Suppressor macrophage (primary cell): ENCODE data around the gene OR1F1.
A peak's percentile ranks its signal among the peaks of the same experiment; 100 is the strongest.

Experiments
- DNase-seq, 4 experiments: peaks; one replicate each; pipeline ENCODE4 v3.0.0-alpha.2; 2020 to 2022

OR1F1 gene

DNA sequence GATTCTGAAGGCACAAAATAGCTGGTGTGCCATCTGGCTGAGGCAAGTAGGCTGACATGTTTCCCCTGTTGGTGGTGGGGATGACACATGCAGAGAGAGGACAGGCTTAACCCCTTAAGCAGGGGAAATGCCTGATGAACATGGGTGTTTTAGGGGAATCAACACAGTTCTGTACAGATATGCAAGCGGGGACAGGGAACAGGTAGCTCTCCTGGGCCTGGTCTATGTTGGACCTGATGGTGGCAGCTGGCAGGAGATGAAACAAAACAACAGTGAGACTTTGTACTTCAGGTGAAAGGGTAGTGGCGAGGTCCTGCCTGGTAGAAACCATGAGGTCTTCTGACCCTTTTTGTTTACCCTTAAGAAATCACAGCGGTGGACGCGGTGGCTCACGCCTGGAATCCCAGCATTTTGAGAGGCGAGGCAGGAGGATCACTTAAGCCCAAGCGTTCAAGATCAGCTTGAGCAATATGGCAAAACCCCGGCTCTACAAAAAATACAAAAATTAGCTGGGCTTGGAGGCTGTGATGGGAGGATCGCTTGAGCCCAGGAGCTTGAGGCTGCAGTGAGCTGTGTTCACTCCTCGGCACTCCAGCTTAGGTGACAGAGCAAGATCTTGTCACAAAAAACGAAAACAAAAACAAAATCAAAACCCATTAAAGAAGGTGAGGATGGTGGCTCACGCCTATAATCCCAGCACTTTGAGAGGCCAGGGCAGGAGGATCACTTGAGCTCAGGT is 10.5 kb downstream of the OR1F1 start:
- no peak for DNase-seq

DNA sequence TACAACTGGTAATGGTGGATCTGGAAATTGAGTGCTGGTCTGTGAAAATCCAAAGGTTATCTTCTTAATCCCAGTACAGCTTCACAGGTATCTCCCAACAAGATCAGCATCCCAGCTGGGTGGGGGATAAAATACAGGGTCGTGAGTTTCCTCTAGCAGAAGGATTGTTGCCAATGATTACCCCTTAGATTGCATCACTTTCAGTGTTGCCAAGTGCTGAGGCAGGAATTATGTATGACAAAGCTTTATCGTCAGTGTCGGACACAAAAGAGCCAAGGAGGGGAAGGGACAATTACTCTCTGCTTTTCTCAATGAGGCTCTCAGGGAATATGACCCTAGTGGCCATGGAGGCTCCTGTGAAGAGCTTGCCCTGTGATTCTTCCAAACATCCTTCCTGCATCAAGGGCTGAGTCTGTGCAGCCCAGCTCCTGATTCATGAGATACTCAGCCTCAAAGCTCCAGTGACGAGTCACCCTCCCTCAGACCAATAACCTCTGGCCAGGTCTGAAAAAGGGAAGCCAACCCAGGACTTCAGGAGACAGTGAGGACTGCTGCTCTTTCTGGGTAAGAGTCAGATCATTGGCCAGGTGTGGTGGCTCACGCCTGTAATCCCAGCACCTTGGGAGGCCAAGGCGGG is 15.0 kb downstream of the OR1F1 start:
- DNase-seq = no peak

DNA sequence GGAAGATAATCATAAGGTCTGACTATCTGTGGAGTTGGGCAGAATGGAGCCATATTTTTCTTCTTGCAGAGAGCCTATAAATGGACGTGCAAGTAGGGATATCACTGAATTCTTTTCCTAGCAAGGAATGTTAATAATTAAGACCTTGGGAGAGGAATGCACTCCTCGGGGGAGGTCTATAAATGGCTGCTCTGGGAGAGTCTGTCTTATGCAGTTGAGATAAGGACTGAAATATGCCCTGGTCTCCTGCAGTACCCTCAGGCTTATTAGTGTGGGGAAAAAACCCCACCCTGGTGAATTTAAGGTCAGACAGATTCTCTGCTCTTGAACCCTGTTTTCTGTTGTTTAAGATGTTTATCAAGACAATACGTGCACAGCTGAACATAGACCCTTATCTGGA is 17.9 kb downstream of the OR1F1 start:
- DNase-seq = peak in 1 of 4 experiments; percentile 22

DNA sequence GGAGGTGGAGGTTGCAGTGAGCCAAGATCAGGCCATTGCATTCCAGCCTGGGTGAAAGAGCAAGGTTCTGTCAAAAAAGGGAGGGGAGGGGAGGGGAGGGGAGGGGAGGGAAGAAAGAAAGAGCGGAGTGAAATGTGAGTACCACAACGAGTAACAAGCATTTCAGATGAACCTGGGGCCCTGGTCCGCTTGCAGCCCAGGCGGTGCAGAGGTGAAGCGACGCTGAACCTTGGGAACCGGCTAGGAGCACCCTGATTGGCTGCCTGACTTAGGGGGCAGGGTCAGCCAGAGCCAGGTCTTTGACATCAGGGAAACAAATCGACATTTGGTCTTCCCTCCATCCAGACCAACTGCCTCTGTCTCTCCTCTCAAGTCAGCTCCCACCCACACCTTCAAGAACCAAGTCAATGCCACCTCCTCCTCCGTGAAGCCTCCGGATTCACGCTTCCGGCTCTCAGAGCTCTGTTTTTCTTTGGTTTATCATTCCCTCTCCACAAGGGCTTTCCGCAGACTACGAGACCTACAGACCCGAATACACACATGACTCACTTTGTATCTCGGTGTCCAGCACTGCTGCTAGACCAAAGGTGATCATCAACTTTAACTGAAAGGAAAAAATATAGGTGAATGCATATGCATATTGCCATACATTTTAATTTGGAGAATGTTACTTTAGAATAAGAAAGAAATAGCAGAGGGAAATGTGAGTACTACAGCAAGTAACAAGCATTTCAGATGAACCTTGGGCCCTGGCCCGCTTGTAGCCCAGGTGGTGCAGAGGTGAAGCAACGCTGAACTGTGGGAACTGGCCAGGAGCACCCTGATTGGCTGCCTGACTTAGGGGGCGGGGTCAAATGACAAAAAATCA is 19.3 kb downstream of the OR1F1 start:
- no peak for DNase-seq

DNA sequence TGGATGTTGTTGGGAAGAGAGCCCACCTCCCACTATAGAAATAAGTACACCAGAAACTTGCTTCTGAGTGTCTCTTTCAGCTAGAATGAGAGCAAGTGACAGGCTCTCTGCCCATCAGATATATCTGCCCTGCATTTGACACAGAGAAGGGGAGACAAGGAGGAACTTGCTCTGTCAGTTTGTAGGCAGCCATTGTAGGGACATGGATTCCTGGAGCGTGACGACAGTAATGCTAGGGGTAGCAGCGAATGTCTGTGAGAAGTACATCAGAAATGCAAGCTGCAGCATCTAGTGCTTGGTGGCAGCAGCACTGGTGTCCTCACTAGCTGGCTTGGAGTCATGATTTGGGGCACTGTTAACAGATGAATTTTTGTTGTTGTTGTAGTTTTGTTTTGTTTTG is 24.0 kb downstream of the OR1F1 start:
- no peak for DNase-seq

DNA sequence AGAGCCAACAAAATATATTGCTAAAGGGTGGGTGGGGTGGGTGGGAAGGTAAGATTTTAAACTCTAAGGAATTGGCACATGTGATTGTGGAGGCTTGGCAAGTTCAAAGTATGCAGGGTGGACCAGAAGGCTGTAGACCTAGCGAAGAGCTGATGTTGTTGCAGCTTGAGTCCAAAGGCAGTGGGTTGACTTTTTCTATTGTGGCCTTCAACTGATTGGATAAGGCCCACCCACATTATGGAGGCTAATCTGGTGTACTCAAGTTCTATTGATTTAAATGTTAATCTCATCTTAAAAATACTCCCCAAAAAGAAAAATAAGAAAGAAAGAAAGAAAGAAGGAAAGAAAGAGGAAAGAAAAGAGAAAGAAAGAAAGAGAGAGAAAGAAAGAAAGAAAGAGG is 24.6 kb downstream of the OR1F1 start:
- DNase-seq = no peak

DNA sequence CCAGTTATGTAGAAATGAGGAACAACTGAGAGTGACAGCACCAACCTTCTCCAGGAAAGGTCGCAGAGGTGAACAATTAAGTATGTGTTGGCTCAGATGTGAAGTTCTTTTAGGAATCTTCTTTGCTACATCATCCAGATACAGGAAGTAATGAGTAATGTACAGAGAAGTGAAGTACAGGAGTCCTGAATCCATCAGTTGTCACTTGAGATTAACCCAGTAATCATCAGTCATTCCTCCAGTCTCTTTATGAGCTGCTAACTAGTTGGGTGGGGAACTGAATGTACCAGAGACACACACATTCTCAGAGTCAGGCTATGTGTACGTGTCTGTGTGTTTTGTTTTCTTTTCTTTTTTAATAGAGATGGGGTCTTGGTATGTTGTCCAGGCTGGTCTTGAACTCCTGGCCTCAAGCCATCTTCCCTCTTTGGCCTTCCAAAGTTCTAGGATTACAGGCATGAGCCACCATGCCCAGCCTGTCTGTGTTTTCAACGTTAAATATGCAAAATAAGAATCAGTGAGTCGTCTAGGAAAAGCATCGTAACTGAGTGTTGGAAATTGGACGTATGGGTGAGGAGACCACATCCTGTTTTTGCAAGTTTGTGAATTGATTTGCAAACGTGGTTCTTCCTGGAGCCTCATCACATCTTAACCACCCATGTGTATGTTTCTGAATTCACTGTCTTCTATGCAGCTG is 27.0 kb downstream of the OR1F1 start:
- peak in 1 of 4 experiments; percentile 29 for DNase-seq

DNA sequence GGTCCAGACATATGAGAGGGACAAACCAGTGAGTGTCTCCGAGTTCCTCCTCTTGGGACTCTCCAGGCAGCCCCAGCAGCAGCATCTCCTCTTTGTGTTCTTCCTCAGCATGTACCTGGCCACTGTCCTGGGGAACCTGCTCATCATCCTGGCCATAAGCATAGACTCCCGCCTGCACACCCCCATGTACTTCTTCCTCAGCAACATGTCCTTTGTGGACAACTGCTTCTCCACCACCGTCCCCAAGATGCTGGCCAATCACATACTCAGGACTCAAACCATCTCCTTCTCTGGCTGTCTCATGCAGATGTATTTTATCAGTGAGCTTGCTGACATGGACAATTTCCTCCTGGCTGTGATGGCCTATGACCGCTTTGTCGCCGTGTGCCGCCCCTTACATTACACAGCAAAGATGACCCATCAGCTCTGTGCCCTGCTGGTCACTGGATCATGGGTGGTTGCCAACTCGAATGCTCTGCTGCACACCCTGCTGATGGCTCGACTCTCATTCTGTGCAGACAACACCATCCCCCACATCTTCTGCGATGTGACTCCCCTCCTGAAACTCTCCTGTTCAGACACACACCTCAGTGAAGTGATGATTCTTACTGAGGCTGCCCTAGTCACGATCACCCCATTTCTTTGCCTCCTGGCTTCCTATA is 27.7 kb downstream of the OR1F1 start:
- DNase-seq = no peak

DNA sequence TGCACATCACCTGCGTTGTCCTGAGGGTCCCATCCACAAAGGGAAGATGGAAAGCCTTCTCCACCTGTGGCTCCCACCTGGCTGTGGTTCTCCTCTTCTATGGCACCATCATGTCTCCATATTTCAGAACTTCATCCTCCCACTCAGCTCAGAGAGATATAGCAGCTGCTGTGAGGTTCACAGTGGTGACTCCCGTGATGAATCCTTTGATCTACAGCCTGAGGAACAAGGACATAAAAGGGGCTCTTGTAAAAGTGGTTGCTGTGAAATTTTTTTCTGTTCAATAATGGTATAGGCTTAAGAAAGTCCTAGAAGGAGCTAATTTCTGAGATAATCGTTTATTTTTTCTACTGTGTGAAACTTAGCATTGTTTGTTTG is 28.2 kb downstream of the OR1F1 start:
- DNase-seq = no peak

DNA sequence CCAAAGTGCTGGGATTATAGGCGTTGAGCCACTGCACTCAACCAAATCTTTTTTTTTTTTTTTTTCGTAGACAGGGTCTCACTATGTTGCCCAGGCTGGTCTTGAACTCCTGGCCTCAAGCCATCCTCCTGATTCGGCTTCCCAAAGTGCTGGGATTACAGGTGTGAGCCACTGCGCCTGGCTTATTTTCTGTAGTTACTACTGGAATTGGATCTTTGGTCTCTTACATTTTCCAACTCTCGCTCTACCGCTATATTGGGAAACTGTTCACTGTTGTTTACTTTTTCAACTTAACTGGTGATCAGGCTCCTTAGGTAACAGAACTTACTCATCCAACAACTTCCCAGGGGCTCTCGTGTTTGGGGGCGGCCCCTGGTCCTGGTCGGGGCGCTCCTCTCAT is 32.8 kb downstream of the OR1F1 start:
- no peak for DNase-seq

DNA sequence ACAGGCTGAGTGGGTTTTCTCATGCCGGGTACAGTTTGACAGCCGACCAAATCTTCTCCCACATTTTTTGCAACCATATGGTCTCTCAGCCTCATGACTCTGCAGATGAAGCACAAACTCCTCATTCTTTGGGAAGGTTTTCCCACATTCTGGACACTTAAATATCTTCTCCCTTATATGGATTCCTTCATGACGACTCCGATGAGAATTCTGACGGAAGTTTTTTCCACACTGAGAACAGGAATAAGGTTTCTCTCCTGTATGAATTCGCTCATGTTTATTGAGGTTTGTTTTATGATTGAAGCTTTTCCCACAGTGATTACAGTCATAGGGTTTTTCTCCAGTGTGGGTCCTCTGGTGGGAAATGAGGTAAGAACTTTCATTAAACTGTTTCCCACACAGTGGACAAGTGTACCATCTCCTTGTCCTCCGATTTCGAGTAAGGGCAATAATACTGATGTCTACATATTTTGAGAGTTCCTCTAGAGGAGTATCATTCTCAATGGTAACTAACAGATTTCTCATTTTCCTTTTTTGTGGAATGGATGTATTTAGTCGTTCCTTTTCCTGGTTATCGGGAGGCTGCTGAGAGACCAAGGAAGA is 36.0 kb downstream of the OR1F1 start:
- DNase-seq = no peak

DNA sequence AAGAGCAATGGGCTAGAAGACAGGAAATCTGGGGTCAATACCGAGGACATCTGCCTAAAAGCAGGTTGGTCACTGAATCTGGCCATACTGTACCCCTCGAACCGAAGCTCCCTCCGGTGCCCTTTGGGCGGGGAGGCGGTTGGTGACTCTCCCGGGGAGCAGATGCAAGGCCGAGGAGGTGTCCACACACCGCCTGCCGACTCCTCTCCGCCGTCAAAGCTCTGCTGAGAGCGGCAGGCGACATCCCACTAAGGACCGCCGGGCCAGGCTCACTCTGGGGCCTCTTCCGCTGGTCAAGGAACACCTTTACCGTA is 46.5 kb downstream of the OR1F1 start:
- no peak for DNase-seq

DNA sequence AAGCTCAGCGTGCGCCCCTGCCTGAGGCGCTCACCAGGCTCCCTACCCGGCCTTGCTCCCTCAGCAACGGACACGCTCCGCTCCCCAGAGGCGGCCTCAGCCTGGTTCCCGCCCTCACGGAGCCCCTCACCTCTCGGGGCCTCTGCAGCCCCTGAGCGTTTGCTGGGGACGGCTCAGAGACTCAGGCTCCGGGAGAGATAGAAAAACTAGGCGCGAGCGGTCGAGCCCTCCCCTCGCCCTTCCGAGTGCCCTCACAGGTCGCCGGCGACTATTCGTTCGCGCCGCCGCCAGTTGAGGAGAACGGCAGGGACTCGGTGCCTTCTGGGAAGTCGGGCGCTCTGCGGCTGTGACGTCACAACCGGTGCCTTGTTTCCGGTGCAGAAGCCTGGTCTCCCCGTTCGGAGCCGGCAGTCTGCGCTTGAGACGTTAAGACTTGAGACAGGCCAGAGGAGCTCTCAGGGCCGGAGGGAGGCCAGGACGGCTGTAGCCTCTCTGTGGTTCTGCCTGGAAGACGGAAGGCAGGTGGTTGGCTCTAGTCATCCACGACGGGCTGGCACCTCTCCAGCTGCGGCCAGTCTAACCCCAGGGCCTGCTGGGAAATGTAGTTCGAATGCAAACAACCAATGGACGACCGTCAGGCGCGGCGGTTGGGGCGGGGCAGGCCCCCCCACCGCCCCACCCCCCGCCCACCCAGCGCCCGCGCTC is 47.0 kb downstream of the OR1F1 start, which contains the start of gene ZNF200:
TSS of gene ZNF200 (minus strand) at position 302 of the 705 bp plus-strand sequence. CDS start 1,403 bp downstream, outside the sequence.
- DNase-seq = peak; percentile 95 to 98 (median 98)

DNA sequence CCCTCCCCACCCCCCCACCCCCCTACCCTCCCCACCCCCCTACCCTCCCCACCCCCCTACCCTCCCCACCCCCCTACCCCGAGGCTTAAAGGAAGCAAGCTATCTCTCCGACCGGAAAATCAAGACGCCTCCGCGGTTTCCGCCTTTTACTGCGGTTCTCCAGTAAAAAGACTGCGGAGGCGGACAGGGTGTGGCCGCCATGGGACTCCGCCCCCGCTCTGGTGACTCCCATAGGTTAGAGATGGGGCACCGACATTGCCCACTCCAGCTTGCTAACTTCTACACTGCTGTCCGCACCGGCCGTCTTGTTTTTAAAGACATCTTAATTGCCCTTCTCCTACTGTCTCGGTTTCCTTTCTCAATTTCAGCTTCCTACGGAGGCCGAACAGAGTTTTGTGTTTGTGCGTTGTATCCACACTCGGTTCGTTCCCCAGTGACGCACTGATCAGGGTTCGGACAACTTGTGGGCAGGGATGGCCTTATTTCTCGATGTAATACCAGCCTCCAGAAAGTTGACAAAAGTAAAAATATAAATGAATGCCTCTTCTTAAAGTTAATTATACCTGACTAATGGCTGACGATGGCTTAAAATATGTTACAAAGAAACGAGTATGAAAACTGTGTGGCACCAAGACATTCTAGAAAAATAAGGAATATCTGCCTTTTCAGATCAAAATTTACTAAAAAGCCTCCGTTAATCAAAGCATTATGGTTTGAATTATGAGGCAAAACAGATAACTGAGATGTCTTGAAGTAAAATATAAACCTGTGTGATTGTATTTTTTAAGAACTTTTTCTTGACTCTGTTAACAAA is 48.1 kb downstream of the OR1F1 start:
- DNase-seq = peak; percentile 29 to 81 (median 66)

DNA sequence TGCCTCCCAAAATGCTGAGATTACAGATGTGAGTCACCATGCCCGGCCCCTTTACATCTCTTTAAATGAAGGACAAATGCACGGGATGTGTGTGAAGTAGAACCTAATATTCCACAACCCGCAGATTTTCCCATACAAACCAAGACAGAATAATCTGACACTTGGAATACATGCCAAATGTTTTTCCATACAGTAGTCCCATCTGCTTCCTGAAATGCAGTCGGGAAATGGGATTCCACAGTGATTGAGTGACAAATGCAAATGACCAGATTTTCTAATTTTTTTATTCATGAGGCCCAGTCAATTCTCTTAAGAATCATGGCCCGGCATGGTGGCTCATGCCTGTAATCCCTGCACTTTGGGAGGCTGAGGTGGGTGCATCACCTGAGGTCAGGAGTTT is 53.8 kb downstream of the OR1F1 start:
- DNase-seq = no peak

DNA sequence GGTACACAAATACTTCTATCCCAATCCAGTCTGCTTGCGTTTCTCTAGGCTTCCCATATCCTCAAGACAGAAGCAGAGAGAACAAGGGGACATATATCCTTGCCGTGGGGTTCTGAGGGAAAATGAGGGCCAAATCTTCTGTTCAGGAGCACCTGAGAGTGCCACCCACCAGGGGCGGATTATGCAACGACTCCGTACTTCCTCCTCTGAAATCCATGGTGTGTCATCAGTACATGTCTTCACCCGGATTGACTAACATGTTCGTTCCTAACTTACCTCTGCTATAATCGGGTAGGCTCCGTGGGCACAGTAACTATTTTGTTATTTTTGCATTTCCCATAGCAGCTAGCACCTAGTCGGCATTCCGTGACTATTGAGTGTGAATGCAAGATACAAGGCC is 54.7 kb downstream of the OR1F1 start:
- peak; percentile 71 to 86 (median 74) for DNase-seq

DNA sequence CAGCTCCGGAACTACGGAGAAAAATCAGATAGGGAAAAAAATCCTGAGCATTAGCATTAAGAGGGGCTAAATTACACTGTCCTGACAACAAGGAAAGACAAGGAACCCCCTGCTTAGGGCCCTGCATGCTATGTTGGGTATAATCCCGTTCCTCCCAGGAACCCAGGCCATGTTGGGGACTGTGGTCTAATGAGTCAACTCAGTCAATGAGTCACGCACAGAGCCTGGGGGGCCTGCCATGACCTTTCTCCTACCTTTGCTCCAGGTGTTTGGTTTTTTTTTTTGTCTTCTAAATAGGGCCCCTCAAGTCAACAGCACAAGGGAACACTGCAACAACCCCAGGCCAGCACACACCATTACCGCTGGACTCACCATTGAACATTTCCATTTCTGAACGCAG is 55.9 kb downstream of the OR1F1 start:
- DNase-seq = no peak

DNA sequence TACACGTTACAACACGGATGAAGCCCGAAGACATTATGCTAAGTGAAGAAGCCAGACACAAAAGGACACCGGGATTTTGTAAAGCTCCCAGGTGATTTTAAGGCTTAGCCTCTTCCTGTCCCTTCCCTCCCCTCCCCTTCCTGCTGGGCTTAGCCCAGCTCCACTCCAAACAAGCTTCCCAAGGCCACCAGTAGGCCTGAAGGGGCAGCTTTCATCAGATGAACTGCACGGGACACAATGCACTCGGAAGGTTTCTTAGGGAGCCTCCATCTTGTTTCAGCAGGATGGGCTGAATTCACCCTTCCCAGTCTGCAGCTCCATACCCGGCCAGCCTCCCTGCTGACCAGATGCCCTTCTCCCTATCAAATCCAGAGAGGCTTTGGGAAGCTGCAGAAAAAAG is 58.0 kb downstream of the OR1F1 start:
- DNase-seq = no peak

DNA sequence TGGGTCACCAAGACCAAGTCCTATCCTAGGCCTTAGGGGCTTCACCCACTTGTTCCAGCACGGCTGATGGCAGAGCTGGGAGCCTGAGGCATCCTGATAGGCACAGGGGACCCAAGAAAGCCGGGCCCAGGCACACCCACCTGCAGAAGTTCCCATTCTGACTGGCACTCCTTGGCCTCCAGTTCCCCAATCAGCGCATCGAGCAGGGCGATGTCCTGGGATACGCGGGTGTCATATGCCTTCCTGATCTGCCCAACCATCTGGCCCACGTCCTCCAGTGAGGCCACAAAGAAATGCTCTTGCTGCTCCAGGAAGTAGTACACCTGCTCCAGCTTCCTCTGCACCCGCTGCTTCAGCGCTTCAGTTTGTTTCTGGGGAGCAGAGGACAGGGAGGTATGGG is 58.9 kb downstream of the OR1F1 start:
- peak in 2 of 4 experiments; percentile 29 to 36 for DNase-seq

DNA sequence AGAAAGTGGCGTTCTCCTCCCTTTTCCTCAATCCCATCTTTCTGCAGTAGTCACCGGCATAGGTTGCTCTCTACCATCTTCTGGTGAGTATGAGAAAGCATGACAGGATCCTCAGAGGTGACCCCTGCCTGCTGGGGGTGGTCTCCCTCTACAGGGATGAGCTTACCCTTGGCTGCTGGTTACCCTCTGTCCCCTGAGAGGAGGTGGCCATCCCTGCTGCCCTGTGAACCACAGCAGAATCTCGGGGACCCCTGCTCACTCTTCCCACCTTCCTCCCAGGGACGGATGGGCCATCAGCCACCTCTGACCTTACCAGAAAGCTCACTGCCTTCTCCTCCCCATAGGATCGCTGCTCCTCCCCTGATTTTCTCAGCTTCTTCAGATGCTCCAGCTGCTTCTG is 60.6 kb downstream of the OR1F1 start:
- DNase-seq = no peak
